ENCODE data around the gene CDH3.

DNA sequence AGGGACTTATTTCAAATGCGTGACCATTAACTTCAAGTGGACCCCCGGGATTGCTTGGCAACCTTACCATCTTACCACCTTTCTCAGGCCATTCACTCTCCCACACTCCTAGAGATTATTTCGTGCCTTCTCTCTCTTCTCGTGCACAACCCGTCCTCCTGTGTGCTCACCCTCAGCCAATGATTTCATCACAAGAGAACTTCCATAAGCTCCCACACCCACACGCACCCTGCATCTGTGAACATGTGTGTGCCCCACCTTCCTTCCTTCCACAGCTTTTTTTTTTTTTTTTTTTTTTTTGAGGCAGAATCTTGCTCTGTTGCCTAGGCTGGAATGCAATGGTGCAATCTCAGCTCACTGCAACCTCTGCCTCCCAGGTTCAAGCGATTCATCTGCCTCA is 27.4 kb upstream of the CDH3 start:
- TF ChIP-seq CTCF (IDR thresholded peaks at IDR 0.05) (no peak), EZH2 (IDR thresholded peaks at IDR 0.05; ENCODE audit: borderline replicate concordance, insufficient read depth, low read depth, low read length, poor library complexity, severe bottlenecking) (no peak)
